ENCODE data around the gene NHP2.

DNA sequence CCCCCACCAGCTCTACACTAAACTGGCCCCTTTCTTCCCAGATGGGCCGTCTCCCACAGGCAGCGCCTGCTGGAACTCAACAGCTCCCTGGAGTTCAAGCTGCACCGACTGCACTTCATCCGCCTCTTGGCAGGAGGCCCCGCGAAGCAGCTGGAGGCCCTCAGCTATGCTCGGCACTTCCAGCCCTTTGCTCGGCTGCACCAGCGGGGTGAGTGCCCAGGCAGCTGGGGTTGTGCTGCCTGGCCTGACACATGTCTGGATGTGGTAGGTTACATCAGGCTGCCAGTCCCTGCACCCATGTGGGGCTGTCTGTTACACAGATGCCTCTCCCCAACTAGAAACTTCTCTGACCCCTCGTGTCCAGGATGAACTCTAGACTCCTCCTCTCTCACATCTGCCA is 9.8 kb downstream of the NHP2 start:
- TF ChIP-seq PHF8 (IDR thresholded peaks at IDR 0.05; ENCODE audit: borderline replicate concordance, low read length): no peak
- TF ChIP-seq, protein P1, sequence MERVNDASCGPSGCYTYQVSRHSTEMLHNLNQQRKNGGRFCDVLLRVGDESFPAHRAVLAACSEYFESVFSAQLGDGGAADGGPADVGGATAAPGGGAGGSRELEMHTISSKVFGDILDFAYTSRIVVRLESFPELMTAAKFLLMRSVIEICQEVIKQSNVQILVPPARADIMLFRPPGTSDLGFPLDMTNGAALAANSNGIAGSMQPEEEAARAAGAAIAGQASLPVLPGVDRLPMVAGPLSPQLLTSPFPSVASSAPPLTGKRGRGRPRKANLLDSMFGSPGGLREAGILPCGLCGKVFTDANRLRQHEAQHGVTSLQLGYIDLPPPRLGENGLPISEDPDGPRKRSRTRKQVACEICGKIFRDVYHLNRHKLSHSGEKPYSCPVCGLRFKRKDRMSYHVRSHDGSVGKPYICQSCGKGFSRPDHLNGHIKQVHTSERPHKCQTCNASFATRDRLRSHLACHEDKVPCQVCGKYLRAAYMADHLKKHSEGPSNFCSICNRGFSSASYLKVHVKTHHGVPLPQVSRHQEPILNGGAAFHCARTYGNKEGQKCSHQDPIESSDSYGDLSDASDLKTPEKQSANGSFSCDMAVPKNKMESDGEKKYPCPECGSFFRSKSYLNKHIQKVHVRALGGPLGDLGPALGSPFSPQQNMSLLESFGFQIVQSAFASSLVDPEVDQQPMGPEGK (CRISPR knock-in tag; IDR thresholded peaks at IDR 0.05; ENCODE audit: borderline replicate concordance): no peak
- TF ChIP-seq, protein P2, sequence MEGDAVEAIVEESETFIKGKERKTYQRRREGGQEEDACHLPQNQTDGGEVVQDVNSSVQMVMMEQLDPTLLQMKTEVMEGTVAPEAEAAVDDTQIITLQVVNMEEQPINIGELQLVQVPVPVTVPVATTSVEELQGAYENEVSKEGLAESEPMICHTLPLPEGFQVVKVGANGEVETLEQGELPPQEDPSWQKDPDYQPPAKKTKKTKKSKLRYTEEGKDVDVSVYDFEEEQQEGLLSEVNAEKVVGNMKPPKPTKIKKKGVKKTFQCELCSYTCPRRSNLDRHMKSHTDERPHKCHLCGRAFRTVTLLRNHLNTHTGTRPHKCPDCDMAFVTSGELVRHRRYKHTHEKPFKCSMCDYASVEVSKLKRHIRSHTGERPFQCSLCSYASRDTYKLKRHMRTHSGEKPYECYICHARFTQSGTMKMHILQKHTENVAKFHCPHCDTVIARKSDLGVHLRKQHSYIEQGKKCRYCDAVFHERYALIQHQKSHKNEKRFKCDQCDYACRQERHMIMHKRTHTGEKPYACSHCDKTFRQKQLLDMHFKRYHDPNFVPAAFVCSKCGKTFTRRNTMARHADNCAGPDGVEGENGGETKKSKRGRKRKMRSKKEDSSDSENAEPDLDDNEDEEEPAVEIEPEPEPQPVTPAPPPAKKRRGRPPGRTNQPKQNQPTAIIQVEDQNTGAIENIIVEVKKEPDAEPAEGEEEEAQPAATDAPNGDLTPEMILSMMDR (IDR thresholded peaks at IDR 0.05 in 2 of 3, conservative IDR thresholded peaks at IDR 0.05 in 1 of 3; ENCODE audit: insufficient read depth in 2 of 3, low read depth in 1 of 3, low read length in 3 of 3): no peak
- TF ChIP-seq, protein P3, sequence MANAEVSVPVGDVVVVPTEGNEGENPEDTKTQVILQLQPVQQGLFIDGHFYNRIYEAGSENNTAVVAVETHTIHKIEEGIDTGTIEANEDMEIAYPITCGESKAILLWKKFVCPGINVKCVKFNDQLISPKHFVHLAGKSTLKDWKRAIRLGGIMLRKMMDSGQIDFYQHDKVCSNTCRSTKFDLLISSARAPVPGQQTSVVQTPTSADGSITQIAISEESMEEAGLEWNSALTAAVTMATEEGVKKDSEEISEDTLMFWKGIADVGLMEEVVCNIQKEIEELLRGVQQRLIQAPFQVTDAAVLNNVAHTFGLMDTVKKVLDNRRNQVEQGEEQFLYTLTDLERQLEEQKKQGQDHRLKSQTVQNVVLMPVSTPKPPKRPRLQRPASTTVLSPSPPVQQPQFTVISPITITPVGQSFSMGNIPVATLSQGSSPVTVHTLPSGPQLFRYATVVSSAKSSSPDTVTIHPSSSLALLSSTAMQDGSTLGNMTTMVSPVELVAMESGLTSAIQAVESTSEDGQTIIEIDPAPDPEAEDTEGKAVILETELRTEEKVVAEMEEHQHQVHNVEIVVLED (CRISPR knock-in tag; IDR thresholded peaks at IDR 0.05): no peak

Data from K562 (cell line).